Endothelial cell of umbilical vein (primary cell): ENCODE data around the gene MIA2. TPM values are rescaled to one million over a fixed set of nuclear protein-coding genes. Genes with fewer than 3 reads are reported as not detected.
"Not testable (repeated sequence)": the region's sequence is repeated elsewhere in the genome, so short reads cannot be mapped to it uniquely, and the experiment has no call there.

Experiments
- BruUV-seq: library from RNA; stranded (reverse); fragments of 400-500 nt; replicated peaks from 2 replicates; lab custom pipeline; 2021; lab: Mats Ljungman, UMichigan
- CTCF ChIA-PET: fragments of 300-600, 350-600 bp; sonication (Branson Sonifier 250); formaldehyde crosslinking; loops from one replicate; lab custom pipeline; 2021; ENCODE audit warnings: antibody characterized with exemption, inconsistent platforms; lab: Charles Lee
- POLR2A ChIA-PET: fragments of 300-600, 350-600 bp; sonication (Branson Sonifier 250); formaldehyde crosslinking; loops from one replicate; lab custom pipeline; 2021; ENCODE audit warnings: antibody characterized with exemption, inconsistent platforms; lab: Charles Lee
- DNase-seq: peaks from one replicate; pipeline ENCODE4 v3.0.0-alpha.2; 2011; ENCODE audit warnings: low read depth, low spot score
- FAIRE-seq: peaks from 2 replicates; lab custom pipeline; 2011; peaks lifted over from hg19 to GRCh38; lab: Jason Lieb, UNC
- H2AFZ ChIP-seq: 2 replicates; pipeline ENCODE4 v1.6.0; 2012; ENCODE audit warnings: low read depth, low read length, control low read depth, inconsistent platforms
- H3K27ac ChIP-seq: 2 replicates; pipeline ENCODE4 v1.5.1; 2011; ENCODE audit warnings: low read depth, mild to moderate bottlenecking, control low read depth, low read length, moderate library complexity; ENCODE audit not compliant: insufficient read depth
- H3K27me3 ChIP-seq, 2 experiments: 2 replicates each; pipeline versions ENCODE4 v1.6.0 to v1.6.1; 2011; ENCODE audit warnings: low read length in 2 of 2, mixed read lengths in 1 of 2; ENCODE audit not compliant: control insufficient read depth in 2 of 2, insufficient read depth in 2 of 2
- H3K36me3 ChIP-seq, 2 experiments: 2 replicates in 1 of 2; 3 replicates in 1 of 2; pipeline ENCODE4 v1.5.1; 2011; ENCODE audit warnings: low read length in 2 of 2, mild to moderate bottlenecking in 1 of 2, moderate library complexity in 1 of 2; ENCODE audit not compliant: control insufficient read depth in 2 of 2, insufficient read depth in 2 of 2; ENCODE audit errors: extremely low read depth in 1 of 2
- H3K4me1 ChIP-seq: 3 replicates; pipeline ENCODE4 v1.5.1; 2011; ENCODE audit warnings: mild to moderate bottlenecking, low read length; ENCODE audit not compliant: control insufficient read depth, insufficient read depth; ENCODE audit errors: extremely low read depth
- H3K4me2 ChIP-seq: 2 replicates; pipeline ENCODE4 v1.6.1; 2011; ENCODE audit warnings: low read length, control low read depth, mixed read lengths; ENCODE audit not compliant: insufficient read depth
- H3K4me3 ChIP-seq, 3 experiments: fragments of 200-600 bp in 1 of 3; sonication (generic), shearing (Covaris generic) in 1 of 3; replicated peaks in 1 of 3; 2 replicates each; pipeline ENCODE4 v1.5.1; 2011 to 2016; ENCODE audit warnings: control low read depth in 3 of 3, low read length in 3 of 3, mild to moderate bottlenecking in 2 of 3, inconsistent platforms in 1 of 3, low read depth in 1 of 3, moderate library complexity in 1 of 3; ENCODE audit not compliant: insufficient read depth in 1 of 3
- H3K79me2 ChIP-seq: 2 replicates; pipeline ENCODE4 v1.6.0; 2012; ENCODE audit warnings: low read length, inconsistent platforms; ENCODE audit not compliant: control insufficient read depth, insufficient read depth
- H3K9ac ChIP-seq: replicated peaks from 2 replicates; pipeline ENCODE3; 2011; ENCODE audit warnings: low read length, control low read depth; ENCODE audit not compliant: insufficient read depth; ENCODE audit errors: extremely low read depth
- H3K9me1 ChIP-seq: replicated peaks from 3 replicates; pipeline ENCODE4 v1.6.0; 2011; ENCODE audit warnings: mild to moderate bottlenecking, low read length; ENCODE audit not compliant: control insufficient read depth, insufficient read depth; ENCODE audit errors: extremely low read depth
- H3K9me3 ChIP-seq: replicated peaks from 2 replicates; pipeline ENCODE4 v1.5.1; 2012; ENCODE audit warnings: low read length, inconsistent platforms; ENCODE audit not compliant: control insufficient read depth, insufficient read depth
- H4K20me1 ChIP-seq: replicated peaks from 2 replicates; pipeline ENCODE3; 2011; ENCODE audit warnings: mild to moderate bottlenecking, low read length; ENCODE audit not compliant: control insufficient read depth, insufficient read depth; ENCODE audit errors: extremely low read depth
- JUN ChIP-seq: IDR thresholded peaks from 2 replicates; pipeline ENCODE4 v1.6.1; 2011; ENCODE audit warnings: borderline replicate concordance, low read depth; ENCODE audit not compliant: insufficient read length, insufficient read depth
- POLR2AphosphoS5 ChIP-seq: IDR thresholded peaks from 2 replicates; pipeline ENCODE4 v1.6.1; 2012; ENCODE audit warnings: low read depth, mild to moderate bottlenecking, control low read depth, low read length, moderate library complexity; ENCODE audit not compliant: insufficient read depth
- dilution Hi-C: fragments of 300-500 bp; cut with MboI; formaldehyde crosslinking; loops from one replicate; pipeline ENCODE4 v1.15.0; 2019; ENCODE audit warnings: low sequenced_read_pairs; ENCODE audit not compliant: extremely low pct_ligation_motif_present
- intact Hi-C: fragments of 100-400 bp; cut with micrococcal nuclease; formaldehyde crosslinking; loops from one replicate; pipeline ENCODE4 v1.10.0; 2022
- polyA plus RNA-seq, 4 experiments: library from polyadenylated mRNA; depleted of rRNA in 3 of 4; stranded (reverse) in 3 of 4; unstranded in 1 of 4; fragments of >200 nt; gene quantifications; 2 replicates each; pipeline versions ENCODE4 v1.2.1 to v1.2.3, GENCODE V29; 2011 to 2012; ENCODE audit warnings: missing spikeins in 1 of 4
- total RNA-seq: library from RNA; stranded (reverse); gene quantifications from 2 replicates; pipeline ENCODE4 v1.2.3, GENCODE V29; 2021
- TF ChIP-seq, protein P1 (sequence below): IDR thresholded peaks from 2 replicates; pipeline ENCODE4 v1.6.1; 2011; ENCODE audit not compliant: insufficient read depth, insufficient read length

MIA2 gene
- total and polyA plus RNA-seq, 2 donors (not counting 3 experiments of a cell fraction or from before 2014, with no cell fraction given), result 9.4 to 14.9 TPM

DNA sequence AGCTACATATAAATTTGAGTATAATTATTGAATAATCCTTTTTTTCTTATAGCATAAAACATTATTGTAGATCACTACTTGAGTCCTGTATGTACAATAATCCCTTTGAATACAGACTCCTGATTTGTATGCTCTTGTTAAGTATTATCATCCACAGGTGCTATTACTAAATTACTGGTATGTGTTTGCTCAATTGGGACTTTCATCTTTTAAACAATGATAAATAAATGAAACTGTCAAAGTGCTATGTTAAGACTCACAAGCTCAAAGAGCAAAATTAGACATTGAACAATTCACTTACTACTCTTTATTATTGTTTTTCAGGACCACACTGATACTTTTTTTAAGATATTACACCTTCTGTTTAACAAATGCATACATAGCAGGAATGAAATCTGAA, 17.8 kb downstream of the MIA2 start:
- TF ChIP-seq, protein P1, sequence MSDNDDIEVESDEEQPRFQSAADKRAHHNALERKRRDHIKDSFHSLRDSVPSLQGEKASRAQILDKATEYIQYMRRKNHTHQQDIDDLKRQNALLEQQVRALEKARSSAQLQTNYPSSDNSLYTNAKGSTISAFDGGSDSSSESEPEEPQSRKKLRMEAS, result no peak
- TF ChIP-seq POLR2AphosphoS5 (no peak), JUN (no peak)
- intact Hi-C loops (no loop called here), dilution Hi-C loops (no loop called here)
- Histone ChIP-seq H4K20me1 (no peaks in the 10 kb centered on the region), H3K27me3 (no peaks in the 10 kb centered on the region), H3K27ac (no peak overlapping the region), H3K4me2 (no peak overlapping the region), H3K4me1 (no peaks in the 10 kb centered on the region), H3K9me3 (no peaks in the 10 kb centered on the region), H3K36me3 (no peaks in the 10 kb centered on the region), H3K4me3 (no peak overlapping the region), H3K79me2 (no peaks in the 10 kb centered on the region), H3K9me1 (no peaks in the 10 kb centered on the region), H2AFZ (no peak overlapping the region), H3K9ac (no peak overlapping the region)
- CTCF ChIA-PET, result no interaction called here
- POLR2A ChIA-PET, result no interaction called here
- BruUV-seq, result no TSS peak
- DNase-seq, result no peak
- FAIRE-seq, result no peak

- H3K79me2 ChIP-seq, H3K9me1 ChIP-seq, H3K4me3 ChIP-seq, H3K27me3 ChIP-seq, H3K4me2 ChIP-seq, H3K36me3 ChIP-seq, intact Hi-C loops, H3K27ac ChIP-seq, H3K4me1 ChIP-seq, FAIRE-seq, H3K9me3 ChIP-seq, CTCF ChIA-PET, BruUV-seq, H3K9ac ChIP-seq, DNase-seq, POLR2A ChIA-PET, H2AFZ ChIP-seq, H4K20me1 ChIP-seq, dilution Hi-C loops: not testable (repeated sequence)
Observed at GRCh38 chr14:39257388-39257787, 23.7 kb downstream of the MIA2 start.
